GM04503 (cell line): ENCODE results near the gene ITGAE.
A peak's percentile ranks its signal among the peaks of the same experiment; 100 is the strongest.
"Not testable (repeated sequence)": the region's sequence is repeated elsewhere in the genome, so short reads cannot be mapped to it uniquely, and the experiment has no call there.

ENCODE experiments used
- DNase-seq: peaks from one replicate; pipeline ENCODE4 v3.0.0-alpha.2; 2012; ENCODE audit warnings: low read depth

Gene ITGAE

DNA sequence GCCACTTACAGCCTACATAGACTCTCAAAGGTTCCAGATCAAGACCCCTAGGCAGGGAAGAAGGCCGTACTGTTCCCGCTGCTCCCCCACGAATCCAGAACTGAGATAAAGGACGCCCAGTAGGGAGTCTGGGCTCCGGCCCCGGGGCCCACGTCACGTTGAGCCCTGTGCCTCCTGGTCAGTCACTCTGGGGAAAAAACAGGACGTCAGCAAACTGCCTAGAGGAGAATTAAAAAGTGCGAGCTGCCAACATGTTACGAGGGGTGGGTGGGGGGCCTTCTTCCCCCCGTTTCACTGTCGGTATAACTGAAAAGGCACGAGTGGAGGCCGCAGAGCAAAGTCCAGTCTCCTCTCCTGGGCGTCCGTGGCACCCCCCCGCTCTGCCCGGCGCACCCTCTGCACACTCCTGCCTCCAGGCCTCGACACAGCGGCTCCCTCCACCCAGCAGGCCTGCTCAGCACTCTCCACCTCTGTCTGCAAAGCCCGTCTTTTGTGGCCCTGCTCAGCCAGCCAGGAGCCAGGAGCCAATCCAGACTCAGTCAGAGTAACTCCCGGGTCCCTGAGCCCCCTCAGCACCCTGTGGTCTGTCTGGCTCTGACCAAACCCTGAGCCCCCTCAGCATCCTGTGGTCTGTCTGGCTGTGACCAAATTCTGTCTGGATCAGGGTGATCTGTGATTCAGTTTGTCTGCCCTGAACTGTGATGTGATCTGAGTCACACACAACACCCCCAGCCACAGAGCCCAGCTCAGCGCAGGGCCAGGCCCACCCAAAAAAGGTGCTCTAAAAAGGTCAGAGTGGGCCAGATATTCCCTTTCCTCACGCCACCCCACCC, 6.2 kb downstream of the ITGAE start:
- DNase-seq = no peak

DNA sequence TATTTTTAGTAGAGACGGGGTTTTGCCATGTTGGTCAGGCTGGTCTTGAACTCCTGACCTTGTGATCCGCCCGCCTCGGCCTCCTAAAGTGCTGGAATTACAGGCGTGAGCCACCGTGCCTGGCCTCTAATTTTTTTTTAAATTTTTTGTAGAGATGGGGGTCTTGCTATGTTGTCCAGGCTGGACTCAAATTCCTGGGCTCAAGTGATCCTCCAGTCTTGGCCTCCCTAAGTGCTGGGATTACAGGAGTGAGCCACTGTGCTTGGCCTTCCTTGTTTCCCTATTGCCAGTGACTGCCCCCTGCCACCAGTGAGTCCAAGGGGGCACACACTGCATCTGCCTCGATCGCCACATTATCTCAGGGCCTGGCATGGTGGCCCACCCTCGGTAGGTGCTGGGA, 6.8 kb downstream of the ITGAE start:
- DNase-seq = not testable (repeated sequence)

DNA sequence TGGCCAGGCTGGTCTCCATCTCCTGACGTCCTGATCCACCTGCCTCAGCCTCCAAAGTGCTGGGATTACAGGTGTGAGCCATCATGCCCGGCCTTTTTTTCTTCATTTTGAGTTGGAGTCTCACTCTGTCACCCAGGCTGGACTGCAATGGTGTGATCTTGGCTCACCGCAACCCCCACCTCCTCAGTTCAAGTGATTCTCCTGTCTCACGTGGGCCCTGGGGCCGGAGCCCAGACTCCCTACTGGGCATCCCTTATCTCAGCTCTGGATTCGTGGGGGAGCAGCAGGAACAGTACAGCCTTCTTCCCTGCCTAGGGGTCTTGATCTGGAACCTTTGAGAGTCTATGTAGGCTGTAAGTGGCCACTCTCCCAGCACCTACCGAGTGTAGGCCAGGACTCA, 7.7 kb downstream of the ITGAE start:
- not testable (repeated sequence) for DNase-seq

DNA sequence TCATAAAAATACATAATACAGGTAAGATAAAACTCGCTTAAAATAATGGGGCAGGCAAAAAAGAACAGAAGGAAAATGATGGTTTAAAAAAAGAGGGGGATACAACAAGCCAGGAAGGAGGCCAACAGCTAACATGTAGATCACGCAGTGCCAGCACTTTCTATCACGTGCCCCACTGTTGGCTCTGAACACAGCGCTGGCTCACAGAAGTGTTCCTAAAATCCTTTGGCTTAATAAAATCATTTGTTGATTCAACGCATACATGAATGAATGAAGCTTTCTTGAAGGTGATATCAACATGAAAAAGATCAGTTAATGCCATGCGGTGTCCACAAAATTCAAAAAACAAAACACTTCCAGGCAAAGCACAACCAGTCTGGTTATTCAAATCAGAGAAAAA, 8.5 kb downstream of the ITGAE start:
- DNase-seq = no peak

DNA sequence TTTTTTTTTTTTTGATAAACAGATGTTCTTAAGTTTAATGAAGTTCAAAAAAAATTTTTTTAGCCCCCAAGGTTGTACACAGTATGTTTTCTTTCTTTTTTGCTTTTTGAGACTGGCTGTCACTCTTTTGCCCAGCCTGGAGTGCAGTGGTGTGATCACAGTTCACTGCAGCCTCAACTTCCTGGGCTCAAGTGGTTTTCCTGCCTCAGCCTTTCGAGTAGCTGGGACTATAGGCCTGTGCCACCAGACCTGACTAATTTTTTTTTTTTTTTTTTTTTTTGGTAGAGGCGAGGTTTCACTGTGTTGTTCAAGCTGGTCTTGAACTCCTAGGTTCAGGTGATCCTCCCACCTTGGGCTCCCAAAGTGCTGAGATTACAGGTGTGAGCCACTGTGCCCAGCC, 12.8 kb downstream of the ITGAE start:
- no peak for DNase-seq

DNA sequence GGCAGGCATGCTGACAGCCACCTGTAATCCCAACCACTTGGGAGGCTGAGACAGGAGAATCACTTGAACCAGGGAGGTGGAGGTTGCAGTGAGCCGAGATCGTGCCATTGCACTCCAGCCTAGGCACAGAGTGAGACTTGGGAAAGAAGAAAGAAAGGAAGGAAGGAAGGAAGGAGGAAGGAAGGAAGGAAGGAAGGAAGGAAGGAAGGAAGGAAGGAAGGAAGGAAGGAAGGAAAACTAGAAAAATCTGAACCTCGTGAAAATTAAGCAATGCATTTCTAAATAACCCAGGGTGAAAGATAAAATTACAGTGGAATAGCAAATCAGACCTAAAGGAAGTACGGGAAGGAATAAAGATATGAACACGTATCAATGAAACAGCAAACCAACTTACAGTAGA, 15.7 kb downstream of the ITGAE start:
- not testable (repeated sequence) for DNase-seq

DNA sequence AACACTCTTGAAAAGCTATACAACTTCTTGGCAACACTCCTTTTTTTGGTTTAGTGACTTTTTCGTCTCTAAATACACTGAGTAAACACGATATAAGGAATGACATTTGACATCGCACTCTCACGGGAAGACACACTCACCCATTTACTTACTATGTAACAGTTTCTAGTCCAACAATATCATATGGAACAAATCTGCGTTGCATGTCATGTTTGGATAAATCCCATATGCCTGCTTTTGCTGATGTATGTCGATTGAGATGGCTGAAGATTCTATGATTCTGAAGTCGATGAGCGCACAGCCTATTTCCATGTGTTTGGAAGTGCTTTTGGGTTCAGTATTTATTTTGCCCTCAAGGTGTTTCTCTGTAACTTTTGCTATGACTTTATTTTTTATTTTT, 18.2 kb downstream of the ITGAE start:
- DNase-seq = no peak

DNA sequence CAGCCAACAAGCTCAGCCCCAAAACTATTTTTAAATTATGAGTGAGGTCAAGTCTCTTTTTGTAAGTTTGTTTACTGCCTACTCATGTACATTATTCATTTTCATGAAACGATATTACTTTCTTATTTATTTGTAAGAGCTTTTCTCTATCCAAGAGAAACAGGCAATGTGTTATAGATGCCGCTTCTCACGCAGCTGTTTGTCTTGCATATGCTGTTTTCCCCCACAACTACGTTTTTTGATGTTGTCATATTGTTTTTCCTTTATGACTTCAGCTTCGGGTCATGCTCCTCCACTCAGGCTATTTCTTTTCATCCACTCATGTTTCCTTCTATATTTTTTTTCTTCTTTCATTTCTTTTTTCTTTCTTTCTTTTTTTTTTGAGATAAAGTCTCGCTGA, 20.0 kb downstream of the ITGAE start:
- no peak for DNase-seq

DNA sequence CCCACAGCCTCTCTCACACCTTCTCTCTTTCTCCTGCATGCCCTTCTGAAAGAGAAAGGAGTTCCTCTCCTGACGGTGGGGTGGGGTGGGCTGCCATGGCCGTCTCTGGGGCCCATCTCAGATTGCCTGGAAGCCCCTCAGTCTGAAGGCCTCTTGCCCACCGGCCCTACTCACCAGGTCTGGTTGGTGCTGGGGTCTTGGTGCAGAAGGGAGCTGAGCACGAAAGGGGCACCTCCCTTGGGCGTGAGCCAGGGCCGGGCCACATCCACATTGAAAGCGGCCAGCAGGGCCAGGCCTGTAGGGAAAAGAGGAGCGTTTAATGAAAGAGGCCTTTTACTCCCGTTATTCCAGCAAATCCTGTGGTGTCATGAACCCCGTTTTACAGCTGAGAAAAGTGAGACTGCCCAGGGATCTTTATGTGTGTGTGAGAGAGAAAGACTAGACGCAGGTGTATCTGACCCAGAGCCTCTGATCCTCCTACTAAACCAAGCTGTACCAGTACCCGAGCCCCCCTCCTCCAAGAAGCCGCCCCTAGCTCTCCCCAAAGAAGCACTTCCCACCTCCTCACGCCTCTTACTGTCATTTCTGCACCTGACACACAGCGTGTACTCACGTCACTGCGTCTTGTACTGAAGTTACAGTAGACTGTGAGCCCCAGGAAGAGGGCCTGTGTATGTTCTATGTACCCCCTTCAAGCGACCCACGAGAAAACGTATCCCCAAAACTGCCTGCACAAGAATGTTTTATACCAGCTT, 23.4 kb downstream of the ITGAE start:
- DNase-seq = no peak

DNA sequence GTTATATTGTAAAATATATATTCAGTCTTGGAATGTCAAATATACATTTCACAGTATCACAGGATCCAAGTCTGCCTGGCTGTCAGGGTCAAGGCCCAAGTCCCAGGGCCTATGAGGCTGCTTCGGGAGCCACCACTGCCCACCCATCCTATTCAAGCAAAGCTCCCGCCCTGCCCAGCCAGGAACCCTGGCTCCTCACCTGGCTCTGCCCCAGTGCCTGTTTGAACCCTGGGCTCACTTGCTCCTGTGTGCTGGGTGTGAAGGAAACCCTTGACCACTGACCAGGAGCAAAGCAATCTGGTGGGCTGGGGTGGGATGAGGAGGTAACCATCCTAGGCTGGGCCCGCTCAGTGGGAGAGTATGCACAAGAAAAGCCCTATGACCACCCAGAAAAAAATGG, 27.0 kb downstream of the ITGAE start:
- DNase-seq = no peak

DNA sequence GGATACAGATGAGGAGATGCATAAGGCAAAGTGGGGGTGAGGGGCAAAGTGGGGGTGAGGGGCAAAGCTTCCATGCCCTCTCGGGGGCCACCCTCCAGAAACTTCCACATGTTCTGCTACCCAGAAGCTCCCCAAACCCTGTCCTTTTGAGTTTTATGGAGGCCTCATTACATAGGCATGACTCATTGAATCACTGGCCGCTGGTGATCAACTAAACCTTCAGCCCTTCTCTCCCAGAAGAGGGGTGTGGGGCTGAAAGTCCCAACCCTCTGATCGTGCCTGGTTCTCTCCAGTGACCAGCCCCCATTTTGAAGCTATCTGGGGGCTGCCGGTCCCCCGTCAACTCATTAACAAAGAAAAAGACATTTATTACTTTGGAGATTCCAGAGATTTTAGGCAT, 27.5 kb downstream of the ITGAE start:
- peak; percentile 21 for DNase-seq

DNA sequence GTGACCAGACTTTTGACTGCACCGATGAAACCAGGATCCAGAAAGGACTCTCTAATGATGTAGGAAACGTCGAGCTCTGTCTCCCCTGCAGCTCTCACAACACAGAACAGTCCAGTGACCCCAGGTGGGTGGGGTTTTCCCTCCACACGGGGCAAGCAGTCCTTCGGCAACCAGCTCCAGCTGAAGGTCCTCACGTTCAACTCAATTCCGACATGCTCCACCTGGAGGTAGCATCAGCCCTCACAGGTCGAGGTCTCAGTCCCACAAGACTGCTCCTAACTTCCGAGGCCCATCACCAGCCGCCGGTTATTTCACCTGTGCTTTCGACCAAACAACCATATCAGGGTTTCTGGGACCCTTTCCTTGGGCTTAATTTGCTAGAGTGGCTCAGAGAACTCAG, 28.2 kb downstream of the ITGAE start:
- no peak for DNase-seq

DNA sequence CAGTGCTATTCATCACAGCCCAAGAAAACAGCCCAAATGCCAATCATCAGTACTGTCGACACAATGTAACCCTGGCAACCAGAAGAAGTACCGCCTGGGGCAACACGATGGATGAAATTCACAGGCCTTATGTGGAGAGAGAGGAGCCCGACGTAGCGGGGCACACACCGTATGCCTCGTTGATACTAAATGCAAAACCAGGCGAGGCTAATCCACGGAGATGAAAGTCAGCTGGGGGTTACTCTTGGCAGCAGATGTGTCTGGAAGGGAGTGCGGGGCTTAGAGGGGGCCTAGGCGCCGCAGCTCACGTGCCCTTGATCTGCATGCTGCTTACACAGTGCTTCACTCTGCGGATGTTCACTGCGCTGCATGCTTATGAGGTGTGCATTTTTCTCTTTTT, 29.8 kb downstream of the ITGAE start:
- no peak for DNase-seq

DNA sequence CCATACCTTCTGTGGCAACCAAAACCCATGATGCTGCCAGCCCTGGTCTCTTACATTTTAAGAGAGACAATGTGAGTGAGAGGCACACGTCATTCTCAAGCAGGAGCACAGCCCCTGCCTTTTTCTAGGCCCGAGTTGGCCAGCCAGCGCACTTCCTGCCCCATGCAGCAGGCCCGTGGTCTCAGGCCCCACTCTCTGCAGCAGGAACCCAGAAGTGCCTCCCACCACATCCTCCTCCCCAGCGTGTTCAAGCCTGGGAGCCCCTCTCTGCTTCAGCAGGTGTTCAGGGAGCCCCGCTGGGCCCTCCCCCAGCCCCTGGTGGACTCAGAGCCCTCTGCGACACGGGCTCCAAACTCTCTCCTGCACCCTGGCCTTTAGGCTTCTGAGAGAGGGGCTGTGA, 30.5 kb downstream of the ITGAE start:
- no peak for DNase-seq

DNA sequence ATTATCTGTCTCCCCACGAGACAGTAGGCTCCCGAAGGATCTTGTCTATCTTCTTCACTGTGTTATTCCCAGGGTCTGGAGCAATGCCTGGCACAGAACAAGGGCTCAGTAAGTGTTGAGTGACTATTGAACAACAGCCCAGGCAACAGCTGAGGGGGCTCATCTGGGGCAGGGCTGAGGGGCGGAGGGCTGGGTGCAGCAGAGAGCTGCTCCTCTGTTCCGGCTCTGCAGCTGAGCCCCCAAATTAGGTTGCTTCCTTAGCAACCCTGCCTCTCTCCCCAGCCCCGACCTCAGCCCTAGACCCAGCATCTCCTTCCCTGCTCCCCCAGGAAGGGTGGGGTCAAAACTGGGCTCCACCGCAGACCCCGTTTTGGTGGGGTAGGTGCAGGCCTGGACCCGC, 32.2 kb downstream of the ITGAE start:
- DNase-seq = no peak

DNA sequence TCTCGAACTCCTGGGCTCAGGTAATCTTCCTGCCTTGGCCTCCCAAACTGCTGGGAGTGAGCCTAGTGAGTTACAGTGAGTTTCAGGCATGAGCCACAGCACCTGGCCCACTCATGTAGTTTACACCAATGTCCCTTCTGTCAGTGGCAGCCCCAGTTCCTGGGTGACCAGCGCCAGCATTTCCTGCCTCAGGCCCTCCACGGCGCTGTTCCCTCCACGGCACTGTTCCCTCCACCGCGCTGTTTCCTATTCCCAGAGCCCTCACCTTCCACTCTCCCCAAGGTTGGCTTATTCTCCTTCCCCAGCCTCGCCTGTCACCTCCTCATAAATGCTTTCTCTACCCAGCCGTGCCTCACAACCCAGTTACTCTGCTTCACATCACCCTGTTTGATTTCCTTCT, 32.6 kb downstream of the ITGAE start:
- DNase-seq = no peak

DNA sequence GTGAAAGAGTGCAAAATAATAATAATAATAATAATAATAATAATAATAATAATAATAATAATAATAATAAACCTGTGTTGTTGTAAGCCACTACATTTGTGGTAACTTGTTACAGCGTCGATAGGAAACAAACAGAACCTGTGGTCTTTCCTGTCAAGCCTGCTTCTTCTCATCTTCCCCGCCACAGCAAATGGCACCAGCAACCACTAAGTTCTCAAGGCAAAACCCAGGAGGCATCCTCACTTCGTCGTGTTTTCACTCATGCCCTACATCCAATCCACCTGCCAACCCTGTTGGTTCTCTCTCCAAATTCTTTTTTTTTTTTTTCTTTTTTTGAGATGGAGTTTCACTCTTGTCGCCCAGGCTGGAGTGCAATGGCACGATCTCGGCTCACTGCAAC, 34.2 kb downstream of the ITGAE start:
- DNase-seq = no peak

DNA sequence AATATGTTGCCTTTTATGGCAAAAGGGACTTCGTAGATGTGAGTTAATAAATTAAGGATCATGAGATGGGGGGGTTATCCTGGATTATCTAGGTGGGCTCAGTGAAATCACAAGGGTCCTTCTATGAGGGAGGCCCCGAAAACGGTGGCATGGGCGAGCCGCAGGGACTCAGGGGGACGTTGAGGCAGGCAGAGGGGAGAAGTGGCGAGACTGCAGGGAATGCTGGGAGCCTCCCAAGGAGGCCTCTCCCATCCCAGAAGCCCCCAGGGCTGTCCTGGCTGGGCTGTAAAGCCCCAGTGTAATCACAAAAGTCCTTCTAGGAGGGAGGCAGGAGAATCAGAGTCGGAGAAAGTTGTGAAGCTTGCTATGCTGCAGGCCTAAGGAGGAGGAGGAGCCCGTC, 35.0 kb downstream of the ITGAE start:
- DNase-seq = no peak

DNA sequence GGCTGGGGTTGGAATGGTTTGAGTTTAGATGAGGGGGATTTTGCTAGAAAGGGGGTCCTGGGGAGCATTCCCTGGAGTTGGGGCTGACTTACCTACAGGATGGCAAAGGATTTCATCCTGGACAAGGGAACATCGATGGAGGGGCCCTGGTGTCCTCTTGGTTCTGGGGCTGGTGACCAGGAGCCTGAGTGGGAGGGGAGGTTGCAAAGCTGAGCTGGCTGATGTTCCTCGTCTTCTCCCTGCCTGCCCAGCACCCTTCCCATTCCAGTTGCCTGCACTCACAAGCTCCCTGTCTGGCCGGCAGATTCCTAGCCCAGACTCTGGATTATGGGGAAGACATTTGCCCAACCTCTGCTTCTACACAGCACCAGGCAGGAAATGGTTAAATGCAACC, 37.2 kb downstream of the ITGAE start:
- DNase-seq = no peak

DNA sequence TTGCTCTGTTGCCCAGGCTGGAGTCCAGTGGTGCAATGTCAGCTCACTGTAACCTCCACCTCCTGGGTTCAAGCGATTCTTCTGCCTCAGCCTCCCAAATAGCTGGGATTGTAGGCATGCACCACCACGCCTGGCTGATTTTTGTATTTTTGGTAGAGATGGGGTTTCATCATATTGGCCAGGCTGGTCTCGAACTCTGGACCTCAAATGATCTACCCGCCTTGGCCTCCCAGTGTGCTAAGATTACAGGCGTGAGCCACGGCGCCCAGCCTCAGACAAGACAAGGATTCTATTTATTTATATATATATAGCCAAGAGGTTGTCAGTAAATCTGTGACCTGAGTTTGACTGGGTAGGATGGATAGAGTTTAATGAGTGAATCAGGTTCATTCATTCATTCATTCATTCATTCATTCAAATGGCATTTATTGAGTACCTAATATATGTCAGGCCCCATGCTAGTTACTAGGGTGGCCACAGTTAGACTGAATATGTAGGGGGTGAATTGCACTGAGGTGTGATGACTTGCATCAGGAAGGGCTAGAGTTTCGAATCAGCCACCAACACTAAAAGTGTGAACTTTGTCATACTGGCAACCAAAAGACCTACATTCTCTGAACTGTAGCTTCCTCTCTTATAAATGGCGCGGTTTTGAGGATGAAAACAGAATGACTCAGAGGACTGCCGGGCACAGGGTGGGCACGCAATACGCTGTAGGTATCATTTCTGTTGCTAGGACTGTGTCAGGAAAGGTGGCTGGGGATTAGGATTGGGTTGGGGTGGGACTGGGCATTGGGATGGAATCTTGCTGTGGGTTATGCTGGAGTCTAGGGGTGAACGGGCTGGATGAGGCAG, 37.8 kb downstream of the ITGAE start:
- no peak for DNase-seq

DNA sequence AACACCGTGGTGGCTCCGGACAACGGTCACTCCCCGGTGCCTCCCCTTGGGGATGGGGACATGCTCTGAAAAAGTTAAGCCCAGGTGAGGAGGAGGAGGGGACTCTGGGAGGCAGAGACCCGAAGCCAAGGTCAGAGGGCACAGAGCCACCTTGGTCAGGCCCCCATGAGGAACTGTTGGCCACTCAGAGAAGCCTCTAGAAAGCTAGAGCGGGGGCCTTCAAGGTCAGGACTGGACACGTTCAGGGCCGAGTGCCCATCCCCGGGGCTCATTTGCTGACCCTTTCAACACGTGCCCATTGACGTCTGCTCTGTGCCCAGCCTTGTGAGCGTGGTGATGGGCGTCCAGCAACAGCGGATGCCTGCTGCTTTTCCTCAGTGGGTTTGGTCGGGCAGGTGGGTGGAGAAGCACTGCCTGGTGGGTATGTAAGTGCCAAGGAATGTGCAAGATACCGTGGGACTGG, 39.0 kb downstream of the ITGAE start:
- DNase-seq = no peak

DNA sequence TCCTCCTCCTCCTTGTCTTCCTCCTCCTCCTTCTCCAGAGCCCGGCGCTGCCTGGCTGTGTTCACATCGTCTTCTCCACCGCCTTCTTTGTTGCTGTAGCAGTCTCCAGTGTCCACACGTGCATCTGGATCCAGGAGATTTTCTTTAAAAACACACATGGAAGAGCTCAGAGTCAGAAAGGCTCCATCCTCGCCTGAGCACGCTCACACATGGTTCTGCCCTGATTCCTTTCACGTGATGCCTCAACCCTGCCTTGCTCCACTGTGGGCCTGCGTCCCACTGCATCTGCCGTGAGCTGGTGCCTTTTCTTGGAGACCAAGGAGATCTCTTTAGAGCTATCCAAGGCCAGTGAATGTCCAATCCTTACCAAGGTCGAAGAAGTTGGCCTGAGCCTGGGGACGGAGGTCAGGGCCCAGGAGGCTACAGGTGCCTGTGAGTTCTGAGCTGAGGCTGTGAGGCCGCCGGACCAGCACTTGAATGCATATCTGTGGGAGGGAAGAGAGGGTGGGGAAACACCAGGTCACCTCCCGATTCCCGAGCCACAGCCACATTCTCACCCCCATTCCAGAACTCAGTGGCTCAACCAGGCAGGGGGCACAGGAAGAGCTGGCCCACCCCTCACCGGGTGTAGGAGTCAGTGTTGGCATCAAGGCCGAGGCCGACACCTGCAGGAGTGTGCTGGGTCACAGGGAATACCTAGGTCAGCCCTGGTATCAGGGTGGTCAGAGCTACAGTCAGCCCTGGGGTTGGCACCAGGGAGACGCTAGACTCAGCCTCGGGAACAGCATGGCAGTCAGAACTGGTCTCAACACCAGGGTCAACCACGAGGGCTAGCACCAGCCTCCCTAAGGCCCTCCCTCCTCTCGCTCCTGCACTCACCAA, 39.7 kb downstream of the ITGAE start:
- no peak for DNase-seq
